HepG2 (cell line): ENCODE data around the gene BAIAP2L2. TPM values are rescaled to one million over a fixed set of nuclear protein-coding genes. Genes with fewer than 3 reads are reported as not detected.
A peak's percentile ranks its signal among the peaks of the same experiment; 100 is the strongest.

Experiments
- ARNT ChIP-seq: fragments of 450-650 bp; IDR thresholded peaks from 2 replicates; pipeline ENCODE4 v1.6.1; 2017
- ATAD3A ChIP-seq: sonication (generic); formaldehyde crosslinking; IDR thresholded peaks from 2 replicates; pipeline ENCODE4 v1.4.0; 2020; ENCODE audit warnings: missing genetic modification reagents
- CEBPZ ChIP-seq: IDR thresholded peaks from 2 replicates; pipeline ENCODE4 v1.6.1; 2012; ENCODE audit warnings: low read length, improper control_type of control experiment
- E2F2 ChIP-seq: sonication (generic); formaldehyde crosslinking; IDR thresholded peaks from 2 replicates; pipeline ENCODE4 v1.4.0; 2020; ENCODE audit warnings: missing genetic modification reagents, borderline replicate concordance
- FOXP4 ChIP-seq: sonication (generic); formaldehyde crosslinking; IDR thresholded peaks from 2 replicates; pipeline ENCODE4 v1.4.0; 2020; ENCODE audit warnings: missing genetic modification reagents
- GATA4 ChIP-seq: sonication (generic); IDR thresholded peaks from 2 replicates; pipeline ENCODE4 v1.6.1; 2016; ENCODE audit warnings: antibody characterized with exemption, low read depth, borderline replicate concordance
- HOMEZ ChIP-seq: IDR thresholded peaks from 2 replicates; pipeline ENCODE4 v1.6.1; 2016; ENCODE audit warnings: low read depth
- POLR2A ChIP-seq, 2 experiments: IDR thresholded peaks; 2 replicates each; pipeline ENCODE4 v1.6.1; 2011; ENCODE audit warnings: low read depth in 2 of 2, low read length in 2 of 2, mild to moderate bottlenecking in 1 of 2, moderate library complexity in 1 of 2; ENCODE audit not compliant: insufficient read depth in 1 of 2
- PPARG ChIP-seq: conservative IDR thresholded peaks from 2 replicates; pipeline ENCODE4 v1.6.1; 2016; ENCODE audit warnings: missing biosample characterization, missing genetic modification reagents
- REXO4 ChIP-seq: sonication (generic); formaldehyde crosslinking; IDR thresholded peaks from 2 replicates; pipeline ENCODE4 v1.8.0; 2022; ENCODE audit warnings: missing genetic modification reagents, mild to moderate bottlenecking, borderline replicate concordance
- SNAPC2 ChIP-seq: sonication (generic); formaldehyde crosslinking; IDR thresholded peaks from 2 replicates; pipeline ENCODE4 v1.8.1; 2022; ENCODE audit warnings: mild to moderate bottlenecking, missing genetic modification reagents
- ZBTB8A ChIP-seq: sonication (generic); formaldehyde crosslinking; IDR thresholded peaks from 2 replicates; pipeline ENCODE4 v1.4.0; 2020; ENCODE audit warnings: mild to moderate bottlenecking, low read depth, missing genetic modification reagents, borderline replicate concordance
- ZFAT ChIP-seq: sonication (generic); formaldehyde crosslinking; conservative IDR thresholded peaks from 2 replicates; pipeline ENCODE4 v1.8.1; 2023; ENCODE audit warnings: missing genetic modification reagents, inconsistent platforms
- ZFP37 ChIP-seq: sonication (generic); formaldehyde crosslinking; IDR thresholded peaks from 2 replicates; pipeline ENCODE4 v1.4.0; 2020; ENCODE audit warnings: missing genetic modification reagents, borderline replicate concordance
- ZMYM3 ChIP-seq: sonication (generic); formaldehyde crosslinking; IDR thresholded peaks from 2 replicates; pipeline ENCODE4 v1.5.1; 2020; ENCODE audit warnings: mild to moderate bottlenecking, missing genetic modification reagents
- ZNF207 ChIP-seq: fragments of 450-650 bp; IDR thresholded peaks from 2 replicates; pipeline ENCODE4 v1.6.1; 2016; ENCODE audit warnings: antibody characterized with exemption, borderline replicate concordance
- ZNF44 ChIP-seq: sonication (generic); formaldehyde crosslinking; IDR thresholded peaks from 2 replicates; pipeline ENCODE4 v1.5.1; 2020; ENCODE audit warnings: mild to moderate bottlenecking, missing genetic modification reagents
- ZNF460 ChIP-seq: sonication (generic); formaldehyde crosslinking; IDR thresholded peaks from 2 replicates; pipeline ENCODE4 v1.5.1; 2020; ENCODE audit warnings: missing genetic modification reagents, mild to moderate bottlenecking, borderline replicate concordance
- ZXDC ChIP-seq: sonication (generic); formaldehyde crosslinking; IDR thresholded peaks from 2 replicates; pipeline ENCODE4 v1.5.0; 2020; ENCODE audit warnings: mild to moderate bottlenecking, missing genetic modification reagents
- polyA plus RNA-seq, 8 experiments: library from polyadenylated mRNA; depleted of rRNA in 3 of 8; stranded (reverse) in 7 of 8; unstranded in 1 of 8; fragments of >200 nt; fragmentation: Illumina TruSeq in 4 of 8; extraction: Trizol in 4 of 8; gene quantifications; 2 replicates each; pipeline versions ENCODE4 v1.2.1 to v1.2.3, GENCODE V29; 2011 to 2016; ENCODE audit warnings: low read depth in 4 of 8, missing spikeins in 1 of 8, mixed read lengths in 1 of 8; ENCODE audit not compliant: insufficient read depth in 1 of 8
- total RNA-seq, 5 experiments: library from RNA; depleted of rRNA; stranded (reverse); fragments of >200 nt; fragmentation: Illumina TruSeq; extraction: Trizol; gene quantifications; 2 replicates each; pipeline ENCODE4 v1.2.3, GENCODE V29; 2016; ENCODE audit warnings: low read depth in 1 of 5

The BAIAP2L2 gene
- total and polyA plus RNA-seq, 2 of the 13 experiments (the other 11 are each of a cell fraction or from before 2014, with no cell fraction given), result 4.4 to 7.5 TPM

GRCh38 chr22:38107692-38108515 lies 2.6 kb downstream of the BAIAP2L2 start (continued):
- TF ChIP-seq GATA4 (no peak), E2F2 (no peak), ZNF44 (CRISPR knock-in tag) (no peak), ZFAT (CRISPR knock-in tag) (no peak), ZXDC (no peak), ZBTB8A (CRISPR knock-in tag) (no peak), ZNF460 (CRISPR knock-in tag) (no peak), SNAPC2 (CRISPR knock-in tag) (no peak), ZNF207 (no peak), ARNT (no peak), REXO4 (CRISPR knock-in tag) (no peak), ATAD3A (CRISPR knock-in tag) (no peak), FOXP4 (peak; percentile 41; the same call in 1 of the 2 replicates), CEBPZ (no peak), ZMYM3 (CRISPR knock-in tag) (no peak), ZFP37 (CRISPR knock-in tag) (no peak), PPARG (CRISPR knock-in tag) (peak; percentile 76), HOMEZ (CRISPR knock-in tag) (0 out of 2 replicates have a peak, but pooled peaks have one; percentile 25), POLR2A (IDR thresholded peaks at IDR 0.05; ENCODE audit: insufficient read depth in 1 of 2, low read depth in 2 of 2, low read length in 2 of 2) (no peak)
